HG02763 (cell line): ENCODE results near the gene RPL7A.
"Not testable (repeated sequence)": the region's sequence is repeated elsewhere in the genome, so short reads cannot be mapped to it uniquely, and the experiment has no call there.

ENCODE experiments used
- ATAC-seq: cut with Tn5 transposase; IDR thresholded peaks from one replicate; pipeline ENCODE4 v1.9.1; 2021; ENCODE audit warnings: mild to moderate bottlenecking, moderate library complexity; ENCODE audit not compliant: unreplicated experiment

RPL7A gene

GRCh38 chr9:133384736-133385321 lies 36.8 kb downstream of the RPL7A start:
- no peak for ATAC-seq

- no peak for ATAC-seq
Observed at GRCh38 chr9:133385452-133385851, 37.4 kb downstream of the RPL7A start.

DNA sequence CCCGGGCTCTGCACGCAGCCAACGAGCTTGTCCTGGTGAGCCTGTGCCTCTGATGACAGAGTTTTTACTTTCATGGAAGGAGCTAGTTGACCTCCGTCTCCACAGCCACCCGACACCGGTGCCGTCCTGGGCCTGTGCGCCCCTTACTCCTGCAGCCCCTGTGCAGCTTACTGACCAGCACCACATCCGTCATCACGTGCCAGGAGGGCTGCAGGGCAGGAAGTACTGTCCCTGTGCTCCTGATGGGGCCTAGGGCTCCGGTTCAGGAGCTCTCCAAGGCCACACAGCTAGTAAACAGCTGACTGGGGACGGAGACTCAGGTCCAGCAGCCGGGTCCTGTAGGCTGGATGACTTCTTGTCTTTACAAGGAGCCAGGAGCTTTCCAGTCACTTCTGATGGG lies 38.3 kb downstream of the RPL7A start:
- no peak for ATAC-seq

- no peak for ATAC-seq
Observed at GRCh38 chr9:133387680-133388079, 39.7 kb downstream of the RPL7A start.

DNA sequence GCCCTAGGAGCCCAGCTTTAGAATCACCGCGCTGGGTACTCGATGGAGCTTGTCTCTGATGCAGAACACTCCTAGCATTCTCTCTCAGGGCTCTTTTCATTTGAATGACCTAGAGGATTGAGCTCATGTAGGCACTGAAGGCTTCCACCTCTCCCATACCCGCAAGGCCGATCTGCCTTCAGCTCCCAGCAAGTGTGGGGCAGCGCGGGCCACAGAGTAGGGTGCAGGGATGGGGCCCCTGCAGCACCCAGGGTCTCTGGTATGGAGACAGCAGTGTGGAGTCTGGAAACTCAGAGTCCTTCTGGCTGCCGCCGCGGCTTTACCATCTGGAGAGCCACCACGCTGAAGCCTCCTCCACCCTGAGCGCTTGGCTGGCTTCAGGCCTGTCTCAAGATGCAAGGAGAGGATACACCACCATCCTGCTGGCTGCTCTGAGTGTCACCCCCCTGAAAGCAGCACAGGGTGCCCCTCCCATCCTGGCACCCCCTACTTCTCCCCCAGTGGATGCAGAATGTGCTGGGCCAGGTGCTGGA lies 41.1 kb downstream of the RPL7A start:
- no peak for ATAC-seq

- no peak for ATAC-seq
Observed at GRCh38 chr9:133389562-133389961, 41.5 kb downstream of the RPL7A start.

- ATAC-seq = no peak
Observed at GRCh38 chr9:133390713-133391112, 42.7 kb downstream of the RPL7A start.

DNA sequence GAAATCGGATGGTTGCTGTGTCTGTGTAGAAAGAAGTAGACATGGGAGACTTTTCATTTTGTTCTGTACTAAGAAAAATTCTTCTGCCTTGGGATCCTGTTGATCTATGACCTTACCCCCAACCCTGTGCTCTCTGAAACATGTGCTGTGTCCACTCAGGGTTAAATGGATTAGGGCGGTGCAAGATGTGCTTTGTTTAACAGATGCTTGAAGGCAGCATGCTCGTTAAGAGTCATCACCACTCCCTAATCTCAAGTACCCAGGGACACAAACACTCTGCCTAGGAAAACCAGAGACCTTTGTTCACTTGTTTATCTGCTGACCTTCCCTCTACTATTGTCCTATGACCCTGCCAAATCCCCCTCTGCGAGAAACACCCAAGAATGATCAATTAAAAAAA lies 43.4 kb downstream of the RPL7A start:
- ATAC-seq = not testable (repeated sequence)

- ATAC-seq = not testable (repeated sequence)
Observed at GRCh38 chr9:133392308-133392707, 44.3 kb downstream of the RPL7A start.

- ATAC-seq = no peak
Observed at GRCh38 chr9:133393399-133393798, 45.4 kb downstream of the RPL7A start.

DNA sequence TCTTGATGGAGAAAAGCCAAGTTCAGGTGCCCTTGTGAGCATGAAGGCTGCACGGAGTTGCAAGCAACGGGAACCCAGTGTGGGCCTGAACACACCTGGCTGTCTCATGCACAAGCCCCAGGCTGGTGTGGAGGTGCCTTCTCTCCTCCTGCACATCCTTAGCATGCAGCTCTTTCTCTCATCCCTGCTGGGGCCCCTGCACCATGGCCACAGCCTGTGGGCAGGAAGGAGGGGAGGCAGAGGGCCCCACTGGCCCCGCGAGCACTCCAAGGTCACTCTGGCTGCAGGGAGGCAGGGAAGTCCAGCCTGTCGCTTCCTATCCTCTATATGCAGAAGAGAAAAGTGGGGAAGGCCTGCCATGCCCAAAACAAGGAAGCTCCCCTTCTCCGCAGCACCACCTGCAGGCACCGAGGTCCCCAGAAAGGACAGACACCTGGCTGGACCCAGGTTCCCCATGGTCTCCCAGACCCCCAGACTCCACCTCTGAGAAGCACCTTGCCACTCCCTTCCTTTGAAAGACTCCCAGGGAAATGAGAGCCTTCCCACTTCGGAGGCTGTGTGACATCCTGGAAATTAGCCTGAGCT lies 46.8 kb downstream of the RPL7A start:
- no peak for ATAC-seq

DNA sequence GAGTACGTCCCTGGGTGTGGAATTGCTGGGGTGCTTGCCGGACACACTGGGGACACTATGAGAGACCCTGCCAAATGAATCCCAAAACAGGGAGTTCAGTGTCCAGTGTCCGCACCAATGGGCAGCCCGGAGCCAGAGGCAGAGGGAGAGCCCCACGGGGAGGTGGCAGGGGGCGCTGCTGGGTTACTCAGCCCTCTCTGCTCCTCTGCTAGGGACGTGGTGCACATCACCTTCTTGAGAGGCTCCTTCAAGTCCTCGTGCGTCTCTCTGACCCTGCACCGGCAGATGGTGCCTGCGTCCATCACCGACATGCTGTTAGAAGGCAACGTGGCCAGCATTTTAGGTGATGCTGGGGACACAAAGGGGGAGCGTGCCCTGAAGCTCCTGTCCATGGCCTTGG lies 48.9 kb downstream of the RPL7A start:
- ATAC-seq = no peak

DNA sequence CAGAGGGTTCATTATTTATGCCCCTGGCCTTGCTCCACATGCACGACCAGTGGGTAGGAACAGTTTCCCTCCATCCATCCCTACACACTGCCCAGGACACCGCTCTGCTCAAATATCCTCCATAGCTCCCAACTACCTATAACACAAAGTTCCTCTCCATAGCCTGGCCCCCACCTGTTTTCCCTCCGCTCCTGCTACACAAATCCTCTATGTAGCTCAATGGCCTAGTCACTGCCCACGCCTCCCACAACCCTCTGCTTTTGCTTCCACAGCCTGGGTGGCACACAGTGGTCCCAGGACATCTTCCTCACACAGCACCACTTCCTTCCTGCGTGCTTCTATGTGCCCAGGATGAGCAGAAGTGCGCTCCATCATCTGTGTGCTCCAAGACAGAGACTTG lies 49.4 kb downstream of the RPL7A start:
- no peak for ATAC-seq

DNA sequence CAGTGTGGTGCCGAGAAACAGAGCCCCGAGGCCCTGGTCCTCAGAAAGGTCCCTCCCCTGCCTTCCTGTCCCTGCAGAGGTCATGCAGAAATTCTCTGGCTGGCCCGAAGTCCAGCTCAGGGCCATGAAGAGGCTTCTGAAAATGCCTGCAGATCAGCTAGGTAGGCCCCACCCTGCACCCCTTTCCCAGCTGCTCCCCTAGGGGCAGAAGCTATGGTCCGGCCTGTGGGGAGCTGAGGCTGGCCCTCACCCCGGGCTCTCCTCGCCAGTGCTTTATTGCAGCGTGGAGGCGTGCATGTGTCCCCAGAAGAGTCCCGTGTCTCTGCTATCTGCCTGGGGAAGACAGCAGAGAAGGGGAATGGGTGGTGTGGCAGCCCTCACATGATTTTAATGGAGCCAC lies 49.9 kb downstream of the RPL7A start:
- ATAC-seq = no peak

GRCh38 chr9:133400292-133400691 lies 52.3 kb downstream of the RPL7A start:
- ATAC-seq = no peak
